H9 (cell line): ENCODE results near the gene TTC6. TPM values are rescaled to one million over a fixed set of nuclear protein-coding genes. Genes with fewer than 3 reads are reported as not detected.

Experiments used
- DNase-seq: peaks from one replicate; pipeline ENCODE4 v3.0.0-alpha.2; 2017
- H2AFZ ChIP-seq: one replicate; pipeline ENCODE4 v1.6.1; 2013; ENCODE audit warnings: mild to moderate bottlenecking, low read length, control low read depth, moderate library complexity
- H2AK5ac ChIP-seq: 2 replicates; pipeline ENCODE4 v1.6.1; 2013; ENCODE audit warnings: low read length, control low read depth, mixed read lengths; ENCODE audit not compliant: insufficient read length
- H2BK120ac ChIP-seq: one replicate; pipeline ENCODE4 v1.6.1; 2013; ENCODE audit warnings: low read depth, mild to moderate bottlenecking, low read length, control low read depth, inconsistent platforms; ENCODE audit not compliant: poor library complexity, severe bottlenecking
- H2BK12ac ChIP-seq: 2 replicates; pipeline ENCODE4 v1.6.1; 2013; ENCODE audit warnings: low read length, control low read depth, mixed read lengths, low read depth; ENCODE audit not compliant: insufficient read length
- H2BK15ac ChIP-seq: 2 replicates; pipeline ENCODE4 v1.6.1; 2013; ENCODE audit warnings: low read depth, low read length, control low read depth
- H2BK20ac ChIP-seq: one replicate; pipeline ENCODE4 v1.6.1; 2013; ENCODE audit warnings: low read depth, mild to moderate bottlenecking, low read length, control low read depth, inconsistent platforms; ENCODE audit not compliant: poor library complexity, severe bottlenecking
- H2BK5ac ChIP-seq: 2 replicates; pipeline ENCODE4 v1.6.1; 2013; ENCODE audit warnings: low read length, control low read depth, mixed read lengths; ENCODE audit not compliant: insufficient read length
- H3K14ac ChIP-seq: 2 replicates; pipeline ENCODE4 v1.6.1; 2013; ENCODE audit warnings: low read length, control low read depth; ENCODE audit not compliant: insufficient read depth
- H3K18ac ChIP-seq: 2 replicates; pipeline ENCODE4 v1.6.1; 2013; ENCODE audit warnings: low read depth, mild to moderate bottlenecking, mixed read lengths, low read length, control low read depth; ENCODE audit not compliant: insufficient read length
- H3K23ac ChIP-seq: 2 replicates; pipeline ENCODE4 v1.6.1; 2013; ENCODE audit warnings: low read length, control low read depth, mixed read lengths, low read depth; ENCODE audit not compliant: insufficient read length
- H3K23me2 ChIP-seq: 2 replicates; pipeline ENCODE4 v1.6.1; 2013; ENCODE audit warnings: low read depth, mild to moderate bottlenecking, mixed read lengths, low read length, control low read depth; ENCODE audit not compliant: insufficient read length, poor library complexity, severe bottlenecking
- H3K27ac ChIP-seq: 2 replicates; pipeline ENCODE4 v1.5.1; 2013; ENCODE audit warnings: low read length, control low read depth, mixed read lengths, low read depth; ENCODE audit not compliant: insufficient read length
- H3K27me3 ChIP-seq: 2 replicates; pipeline ENCODE4 v1.6.1; 2013; ENCODE audit warnings: low read length, control low read depth, inconsistent platforms; ENCODE audit not compliant: insufficient read depth
- H3K4ac ChIP-seq: 2 replicates; pipeline ENCODE4 v1.6.1; 2013; ENCODE audit warnings: low read depth, mild to moderate bottlenecking, control low read depth, inconsistent platforms, low read length, moderate library complexity
- H3K4me1 ChIP-seq: 2 replicates; pipeline ENCODE4 v1.6.1; 2013; ENCODE audit warnings: low read length, control low read depth, inconsistent platforms; ENCODE audit not compliant: insufficient read depth
- H3K4me2 ChIP-seq: 2 replicates; pipeline ENCODE4 v1.6.1; 2013; ENCODE audit warnings: low read length, control low read depth, mixed read lengths; ENCODE audit not compliant: insufficient read length, insufficient read depth
- H3K56ac ChIP-seq: 2 replicates; pipeline ENCODE4 v1.6.1; 2013; ENCODE audit warnings: low read depth, mild to moderate bottlenecking, mixed read lengths, low read length, control low read depth; ENCODE audit not compliant: insufficient read length
- H3K79me1 ChIP-seq: 2 replicates; pipeline ENCODE4 v1.6.1; 2013; ENCODE audit warnings: low read depth, mild to moderate bottlenecking, moderate library complexity, low read length, control low read depth, inconsistent platforms; ENCODE audit not compliant: insufficient read depth, poor library complexity, severe bottlenecking
- H3K79me2 ChIP-seq: 2 replicates; pipeline ENCODE4 v1.6.1; 2013; ENCODE audit warnings: low read length, control low read depth, inconsistent platforms; ENCODE audit not compliant: insufficient read depth
- H3K9ac ChIP-seq: 2 replicates; pipeline ENCODE4 v1.6.1; 2013; ENCODE audit warnings: low read length, control low read depth, mixed read lengths; ENCODE audit not compliant: insufficient read length; ENCODE audit errors: extremely low read depth
- H3K9me3 ChIP-seq: one replicate; pipeline ENCODE4 v1.6.1; 2013; ENCODE audit warnings: low read depth, low read length, inconsistent platforms; ENCODE audit not compliant: control insufficient read depth
- H3T11ph ChIP-seq: one replicate; pipeline ENCODE4 v1.6.1; 2013; ENCODE audit warnings: mild to moderate bottlenecking, low read length, control low read depth, inconsistent platforms
- H4K20me1 ChIP-seq: one replicate; pipeline ENCODE4 v1.6.1; 2013; ENCODE audit not compliant: control insufficient read depth, insufficient read length, insufficient read depth
- H4K5ac ChIP-seq: 2 replicates; pipeline ENCODE4 v1.6.1; 2013; ENCODE audit warnings: low read depth, mild to moderate bottlenecking, mixed read lengths, low read length, control low read depth; ENCODE audit not compliant: insufficient read length
- H4K8ac ChIP-seq: replicated peaks from 2 replicates; pipeline ENCODE4 v1.6.1; 2013; ENCODE audit warnings: low read length, control low read depth, mixed read lengths, low read depth; ENCODE audit not compliant: insufficient read length
- H4K91ac ChIP-seq: 2 replicates; pipeline ENCODE4 v1.6.1; 2013; ENCODE audit warnings: low read depth, mild to moderate bottlenecking, moderate library complexity, mixed read lengths, low read length, control low read depth; ENCODE audit not compliant: insufficient read length
- H3K27ac Mint-ChIP-seq, 3 experiments: 2 replicates in 2 of 3; 3 replicates in 1 of 3; pipeline ENCODE4 v1.8.0; 2020 to 2021; ENCODE audit warnings: mixed read lengths in 3 of 3, mild to moderate bottlenecking in 1 of 3, moderate library complexity in 1 of 3
- H3K27me3 Mint-ChIP-seq: 2 replicates; pipeline ENCODE4 v1.8.0; 2021; ENCODE audit warnings: low read depth, mild to moderate bottlenecking, moderate library complexity, mixed read lengths
- H3K36me3 Mint-ChIP-seq, 3 experiments: 2 replicates in 2 of 3; 3 replicates in 1 of 3; pipeline ENCODE4 v1.8.0; 2020 to 2021; ENCODE audit warnings: low read depth in 3 of 3, mixed read lengths in 3 of 3; ENCODE audit not compliant: insufficient read depth in 1 of 3
- H3K4me1 Mint-ChIP-seq, 2 experiments: 2 replicates each; pipeline ENCODE4 v1.8.0; 2020; ENCODE audit warnings: mixed read lengths in 2 of 2
- H3K4me3 Mint-ChIP-seq, 2 experiments: 2 replicates in 1 of 2; 3 replicates in 1 of 2; pipeline ENCODE4 v1.8.0; 2020 to 2021; ENCODE audit warnings: mild to moderate bottlenecking in 2 of 2, mixed read lengths in 2 of 2, moderate library complexity in 1 of 2
- H3K9me3 Mint-ChIP-seq, 2 experiments: 2 replicates in 1 of 2; 3 replicates in 1 of 2; pipeline ENCODE4 v1.8.0; 2020; ENCODE audit warnings: mild to moderate bottlenecking in 2 of 2, mixed read lengths in 2 of 2, moderate library complexity in 1 of 2
- WGBS: extraction: QIAGEN DNeasy Blood & Tissue Kit; methylation state at CpG from one replicate; pipeline ENCODE4 v1.1.7; 2013; ENCODE audit warnings: missing lambda C conversion rate, low lambda C conversion rate, mixed read lengths; ENCODE audit not compliant: insufficient read length; ENCODE audit errors: extremely low coverage; 5-methylcytosine and 5-hydroxymethylcytosine counted together
- total RNA-seq: library from RNA; stranded (reverse); gene quantifications from 2 replicates; pipeline ENCODE4 v1.2.1, GENCODE V29; 2021
- TF ChIP-seq, protein P1 (sequence below): fragments of 200-600 bp; sonication (generic); conservative IDR thresholded peaks from 3 replicates; pipeline ENCODE4 v1.8.0; 2021; ENCODE audit warnings: antibody characterized with exemption, mild to moderate bottlenecking

TTC6 gene
- total RNA-seq, 1 experiment from 2014 or later, result 0.24 TPM

DNA sequence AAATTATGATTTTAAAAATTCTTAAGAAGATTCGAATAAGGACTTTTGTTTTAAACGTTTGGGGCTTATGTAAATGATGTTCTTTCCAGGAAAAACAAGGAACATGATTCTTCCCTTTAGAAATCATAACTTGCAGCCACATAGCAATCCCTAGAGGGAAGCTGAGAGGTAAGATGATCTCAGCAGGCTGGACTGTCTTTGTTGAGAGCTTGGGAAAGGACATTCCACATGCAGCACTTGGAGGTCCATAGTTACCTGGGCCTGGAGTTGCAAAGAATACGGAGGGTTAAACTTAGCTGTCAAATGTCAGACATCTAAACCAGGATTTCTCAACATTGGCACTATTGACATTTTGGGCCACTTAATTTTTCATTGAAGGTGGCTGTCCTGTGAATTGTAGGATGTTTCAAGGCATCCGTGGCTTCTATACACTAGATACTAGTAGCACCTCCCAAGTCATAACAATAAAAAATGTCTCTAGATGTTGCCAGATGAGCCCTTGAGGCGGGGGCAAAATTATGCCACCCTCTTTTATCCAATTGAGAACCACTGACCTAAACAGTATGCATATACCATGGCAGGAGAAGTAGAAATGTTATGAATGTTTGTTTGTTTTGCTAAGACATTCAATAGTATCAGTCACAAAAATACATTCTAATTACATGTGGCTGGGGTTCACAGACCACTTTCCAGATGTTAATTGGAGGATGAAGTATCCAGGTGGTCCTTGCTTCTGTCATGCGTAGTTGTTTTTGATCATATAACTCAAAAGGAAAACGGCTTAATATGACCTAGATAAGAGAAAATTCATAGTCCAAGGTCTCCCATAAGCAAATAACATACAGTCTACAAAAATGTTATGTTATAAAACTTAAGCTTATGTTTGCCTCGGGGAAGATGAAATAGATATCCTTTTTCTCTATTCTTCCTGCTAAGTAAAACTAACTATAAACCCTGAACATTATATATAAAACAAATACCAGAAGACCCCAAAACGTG is 30.5 kb downstream of the TTC6 start:
- Histone ChIP-seq H3K27ac (no peak overlapping the region), H3K56ac (no peak overlapping the region), H2BK12ac (no peak overlapping the region), H3K14ac (no peak overlapping the region), H2BK20ac (no peak overlapping the region), H4K91ac (no peak overlapping the region), H3K4me1 (no peaks in the 10 kb centered on the region), H4K5ac (no peak overlapping the region), H3K4ac (no peak overlapping the region), H3K9ac (no peak overlapping the region), H4K20me1 (no peaks in the 10 kb centered on the region), H2BK120ac (no peak overlapping the region), H2AFZ (no peak overlapping the region), H3K23ac (no peak overlapping the region), H2BK15ac (no peak overlapping the region), H3K23me2 (peaks cover 9% of the 10 kb centered on the region), H4K8ac (no peak overlapping the region), H3K79me1 (no peaks in the 10 kb centered on the region), H3K27me3 (peaks cover 16% of the 10 kb centered on the region; the same call in 1 of the 2 replicates), H2AK5ac (no peak overlapping the region), H3K4me2 (no peak overlapping the region), H3K18ac (no peak overlapping the region), H3K9me3 (no peaks in the 10 kb centered on the region), H3T11ph (no peak overlapping the region), H2BK5ac (no peak overlapping the region), H3K79me2 (no peaks in the 10 kb centered on the region)
- Mint-ChIP-seq H3K9me3 (peaks cover 16 to 17% of the 10 kb centered on the region in 2 experiments), H3K27me3 (peaks cover 83% of the 10 kb centered on the region), H3K4me1 (peaks cover 3% of the 10 kb centered on the region in 2 experiments; a peak in 2 of 4 replicates), H3K36me3 (peaks cover 0 to 7% (median 3%) of the 10 kb centered on the region in 3 experiments; a peak in 4 of 7 replicates), H3K27ac (no peak overlapping the region), H3K4me3 (no peak overlapping the region)
- DNase-seq, result no peak
- TF ChIP-seq, protein P1, sequence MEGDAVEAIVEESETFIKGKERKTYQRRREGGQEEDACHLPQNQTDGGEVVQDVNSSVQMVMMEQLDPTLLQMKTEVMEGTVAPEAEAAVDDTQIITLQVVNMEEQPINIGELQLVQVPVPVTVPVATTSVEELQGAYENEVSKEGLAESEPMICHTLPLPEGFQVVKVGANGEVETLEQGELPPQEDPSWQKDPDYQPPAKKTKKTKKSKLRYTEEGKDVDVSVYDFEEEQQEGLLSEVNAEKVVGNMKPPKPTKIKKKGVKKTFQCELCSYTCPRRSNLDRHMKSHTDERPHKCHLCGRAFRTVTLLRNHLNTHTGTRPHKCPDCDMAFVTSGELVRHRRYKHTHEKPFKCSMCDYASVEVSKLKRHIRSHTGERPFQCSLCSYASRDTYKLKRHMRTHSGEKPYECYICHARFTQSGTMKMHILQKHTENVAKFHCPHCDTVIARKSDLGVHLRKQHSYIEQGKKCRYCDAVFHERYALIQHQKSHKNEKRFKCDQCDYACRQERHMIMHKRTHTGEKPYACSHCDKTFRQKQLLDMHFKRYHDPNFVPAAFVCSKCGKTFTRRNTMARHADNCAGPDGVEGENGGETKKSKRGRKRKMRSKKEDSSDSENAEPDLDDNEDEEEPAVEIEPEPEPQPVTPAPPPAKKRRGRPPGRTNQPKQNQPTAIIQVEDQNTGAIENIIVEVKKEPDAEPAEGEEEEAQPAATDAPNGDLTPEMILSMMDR, result no peak
- WGBS, result no CpG with 5 or more reads among the region's 9 CpGs
